WTC11 (cell line): ENCODE results near the gene DNAL4.

ENCODE experiments used
- ARID4B ChIP-seq: sonication (generic); formaldehyde crosslinking; IDR thresholded peaks from 2 replicates; pipeline ENCODE4 v1.8.0; 2023; ENCODE audit warnings: missing genetic modification reagents, mild to moderate bottlenecking, borderline replicate concordance
- CTCF ChIP-seq: fragments of 200-600 bp; IDR thresholded peaks from 2 replicates; pipeline ENCODE4 v1.8.0; 2022; ENCODE audit warnings: antibody characterized with exemption
- E2F5 ChIP-seq: sonication (generic); formaldehyde crosslinking; IDR thresholded peaks from 2 replicates; pipeline ENCODE4 v1.8.1; 2022; ENCODE audit warnings: mild to moderate bottlenecking, moderate library complexity, missing genetic modification reagents
- RELA ChIP-seq: sonication (generic); formaldehyde crosslinking; IDR thresholded peaks from 2 replicates; pipeline ENCODE4 v1.8.1; 2022; ENCODE audit warnings: missing genetic modification reagents, mild to moderate bottlenecking, borderline replicate concordance
- ZNF219 ChIP-seq: sonication (generic); formaldehyde crosslinking; IDR thresholded peaks from 2 replicates; pipeline ENCODE4 v1.8.0; 2023; ENCODE audit warnings: missing genetic modification reagents, mild to moderate bottlenecking, borderline replicate concordance

- TF ChIP-seq ZNF219 (CRISPR knock-in tag): no peak
- no peak for TF ChIP-seq RELA (CRISPR knock-in tag)
- no peak for TF ChIP-seq CTCF
- TF ChIP-seq ARID4B (CRISPR knock-in tag): no peak
- TF ChIP-seq E2F5 (CRISPR knock-in tag): no peak
Measured at GRCh38 chr22:38817196-38817595, 23.3 kb upstream of the DNAL4 start.
